AG09309 (cell line): ENCODE results near the gene LGMN.

Source experiments
- DNase-seq: peaks from one replicate; pipeline ENCODE4 v3.0.0-alpha.2; 2010; ENCODE audit warnings: low read depth
- H3K4me3 ChIP-seq: 2 replicates; pipeline ENCODE4 v1.5.1; 2011; ENCODE audit warnings: mild to moderate bottlenecking, low read depth, low read length, moderate library complexity; ENCODE audit not compliant: control insufficient read depth
- CTCF ChIP-seq: IDR thresholded peaks from 2 replicates; pipeline ENCODE4 v1.5.1; 2011; ENCODE audit warnings: mild to moderate bottlenecking, low read depth, low read length, inconsistent platforms; ENCODE audit not compliant: insufficient read depth, control insufficient read depth; ENCODE audit errors: missing control alignments

The LGMN gene

GRCh38 chr14:92733007-92733406 is 15.4 kb downstream of the LGMN start:
- no peak overlapping the region for H3K4me3 ChIP-seq
- no peak for DNase-seq
- no peak for TF ChIP-seq CTCF

GRCh38 chr14:92731622-92732115 is 16.8 kb downstream of the LGMN start:
- no peak for TF ChIP-seq CTCF
- H3K4me3 ChIP-seq: no peak overlapping the region
- DNase-seq: no peak

- no peak overlapping the region for H3K4me3 ChIP-seq
- peak; percentile 65 for DNase-seq
- no peak for TF ChIP-seq CTCF
Observed at GRCh38 chr14:92729634-92730358, 18.6 kb downstream of the LGMN start.

DNA sequence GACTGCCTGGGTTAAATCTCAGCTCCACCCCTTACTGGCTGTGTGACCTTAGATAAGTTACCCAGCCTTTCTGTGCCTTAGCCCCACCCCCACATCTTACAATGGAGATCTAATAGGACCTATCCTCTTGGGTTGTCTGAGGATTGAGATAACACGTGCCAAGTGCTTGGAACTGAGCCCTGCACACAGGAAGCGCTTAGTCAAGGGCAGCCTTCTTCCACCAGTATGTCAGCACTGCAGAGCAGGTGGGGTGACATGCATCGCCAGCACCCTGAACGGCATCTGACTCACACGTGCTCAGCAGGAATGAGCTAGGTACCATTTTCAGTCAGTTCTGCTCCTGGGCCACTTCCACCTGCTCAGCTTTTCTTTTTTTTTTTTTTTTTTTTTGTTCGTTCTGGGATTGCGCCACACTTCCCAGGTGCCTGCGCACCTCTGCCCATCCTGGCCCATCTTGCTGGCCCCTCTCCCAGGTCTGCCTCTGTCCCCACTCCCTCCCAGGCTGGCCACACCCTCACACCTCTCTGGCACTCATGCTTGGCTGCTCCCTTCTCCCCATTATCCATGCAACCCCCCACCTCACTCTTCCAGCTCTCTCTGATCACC is 19.6 kb downstream of the LGMN start:
- TF ChIP-seq CTCF: no peak
- DNase-seq: no peak

DNA sequence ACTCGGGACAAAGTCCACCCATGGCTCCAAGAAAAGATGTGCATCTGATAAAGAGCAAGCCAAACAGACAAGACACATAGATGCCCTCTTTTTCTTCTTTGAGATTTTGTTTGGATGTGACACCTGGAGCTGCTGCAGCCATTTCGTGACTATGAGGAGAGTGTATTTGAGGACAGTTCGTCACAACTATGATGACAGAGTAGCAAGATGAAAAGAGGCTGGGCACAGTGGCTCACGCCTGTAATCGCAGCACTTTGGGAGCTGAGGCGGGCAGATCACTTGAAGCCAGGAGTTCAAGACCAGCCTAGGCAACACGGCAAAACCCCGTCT is 21.5 kb downstream of the LGMN start:
- H3K4me3 ChIP-seq: no peak overlapping the region
- no peak for TF ChIP-seq CTCF
- no peak for DNase-seq

More for the DNA sequence above, 19.6 kb downstream of the LGMN start:
- no peak overlapping the region for H3K4me3 ChIP-seq

DNA sequence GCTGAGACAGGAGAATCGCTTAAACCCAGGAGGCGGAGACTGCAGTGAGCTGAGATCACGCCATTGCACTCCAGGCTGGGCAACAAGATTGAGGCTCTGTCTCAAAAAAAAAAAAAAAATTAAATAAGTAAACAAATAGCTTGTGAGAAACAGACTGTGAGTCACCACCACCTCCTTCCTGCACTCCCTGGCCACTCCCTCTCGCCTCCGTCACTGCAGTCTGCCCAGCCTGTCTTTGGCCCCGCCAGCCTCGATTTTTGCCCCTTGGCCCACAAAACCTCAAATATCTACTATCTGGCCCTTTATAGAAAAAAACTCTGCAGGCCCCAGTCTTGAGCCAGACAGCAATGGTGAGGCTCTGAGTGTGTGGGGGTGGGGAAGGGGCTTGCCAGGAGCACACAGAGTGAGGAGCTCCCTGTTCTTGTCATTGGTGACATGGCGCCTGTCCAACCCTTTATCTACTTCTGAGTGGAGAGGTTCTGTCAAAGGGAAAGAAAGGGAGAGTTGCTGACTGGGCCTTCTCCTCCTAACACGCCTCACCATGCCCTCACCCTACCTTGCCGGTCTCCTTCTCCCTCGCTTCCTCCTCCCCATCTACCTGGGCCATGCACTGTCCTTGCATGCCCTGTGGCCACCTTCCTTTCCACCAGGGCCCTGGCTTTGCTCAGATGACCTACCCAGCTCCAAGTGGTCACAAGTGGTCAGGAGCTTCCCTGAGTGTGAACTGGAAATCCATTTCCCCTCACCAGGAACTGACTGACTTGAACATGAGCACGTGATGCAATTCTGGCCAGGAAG is 22.1 kb downstream of the LGMN start:
- peak; percentile 59 for DNase-seq
- TF ChIP-seq CTCF: no peak
- no peak overlapping the region for H3K4me3 ChIP-seq
